Skin of body (tissue), 2 donors: ENCODE measurements around the gene DOK6. TPM values are rescaled to one million over a fixed set of nuclear protein-coding genes. Genes with fewer than 3 reads are reported as not detected.
"Not testable (repeated sequence)": the region's sequence is repeated elsewhere in the genome, so short reads cannot be mapped to it uniquely, and the experiment has no call there.

Source experiments
- DNase-seq: peaks from one replicate; lab custom pipeline; 2025; lab: John Stamatoyannopoulos, UW
- total RNA-seq: library from RNA; depleted of rRNA; stranded (reverse); fragments of >200 nt; gene quantifications from one replicate; pipeline ENCODE4 v1.2.3, GENCODE V29; 2014

Gene DOK6
- total RNA-seq, result 7.0 TPM

DNA sequence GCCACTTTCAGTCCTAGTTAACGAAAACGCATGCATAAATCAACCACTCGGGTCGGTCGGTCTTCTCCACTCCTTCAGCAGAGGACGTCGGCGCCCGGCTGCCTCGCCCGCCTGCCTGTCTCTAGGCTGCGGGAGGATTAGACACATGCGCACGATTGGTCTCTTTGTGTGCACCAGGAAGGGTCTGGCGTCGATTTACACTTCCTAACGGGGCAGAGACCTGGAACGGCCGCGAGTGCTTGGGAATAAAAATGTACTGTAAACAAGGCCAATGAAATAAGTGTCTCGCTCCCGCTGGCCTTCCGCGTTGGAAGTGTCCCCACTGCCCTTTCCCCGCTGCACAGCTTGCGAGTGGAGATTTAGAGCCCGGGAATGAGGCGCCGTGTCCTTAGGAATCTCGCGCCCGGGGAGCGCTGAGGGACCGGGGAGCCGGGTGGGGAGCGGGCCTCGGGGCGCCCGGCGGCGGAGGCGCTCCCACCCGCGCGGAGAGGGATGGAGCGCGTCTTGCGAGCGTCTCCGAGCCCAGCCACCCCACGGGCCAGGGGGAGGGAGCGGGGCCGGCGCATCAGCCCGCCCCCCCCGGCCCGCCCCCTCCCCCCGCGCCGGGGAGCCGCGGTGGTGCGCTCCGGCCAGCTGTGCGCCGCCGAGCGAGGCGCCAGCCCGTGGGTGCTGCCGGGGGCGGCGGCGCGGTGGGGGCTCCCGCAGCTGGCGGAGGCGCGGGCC, at the start of gene DOK6:
DOK6 (plus strand) TSS at position 636 of the 723 bp plus-strand sequence.
- peak; percentile 48 for DNase-seq

DNA sequence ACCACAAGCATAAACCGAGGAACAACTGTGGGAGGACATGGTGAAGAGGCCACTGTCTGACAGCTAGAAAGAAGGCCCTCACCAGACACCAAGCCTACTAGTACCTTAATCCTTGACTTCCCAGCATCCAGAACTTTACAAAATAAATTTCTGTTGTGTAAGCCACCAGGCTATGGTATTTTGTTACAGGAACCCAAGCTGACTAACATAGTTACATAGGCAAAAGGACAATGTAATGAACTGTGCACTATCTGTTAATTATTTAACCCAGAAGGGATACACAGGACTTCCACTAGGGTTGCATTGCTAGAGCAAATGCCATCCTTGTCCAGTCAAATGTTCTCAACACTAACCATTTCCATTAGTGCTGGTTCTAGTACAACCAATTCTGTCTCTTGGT, 47.7 kb upstream of the DOK6 start:
- no peak for DNase-seq

DNA sequence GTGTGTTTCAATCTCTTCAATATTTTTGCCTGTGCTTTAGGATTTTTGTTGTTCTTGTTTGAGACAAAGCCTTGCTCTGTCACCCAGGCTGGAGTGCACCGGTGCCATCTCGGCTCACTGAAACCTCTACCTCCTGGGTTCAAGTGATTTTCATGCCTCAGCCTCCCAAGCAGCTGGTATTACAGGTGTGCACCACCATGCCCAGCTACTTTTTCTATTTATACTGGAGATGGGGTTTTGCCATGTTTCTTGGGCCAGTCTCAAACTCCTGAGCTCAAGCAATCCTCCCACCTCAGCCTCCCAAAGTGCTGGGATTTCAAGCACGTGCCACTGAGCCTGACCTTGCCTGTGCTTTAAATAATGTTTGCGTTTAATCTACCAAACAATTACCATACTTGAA, 43.1 kb upstream of the DOK6 start:
- DNase-seq, result no peak

DNA sequence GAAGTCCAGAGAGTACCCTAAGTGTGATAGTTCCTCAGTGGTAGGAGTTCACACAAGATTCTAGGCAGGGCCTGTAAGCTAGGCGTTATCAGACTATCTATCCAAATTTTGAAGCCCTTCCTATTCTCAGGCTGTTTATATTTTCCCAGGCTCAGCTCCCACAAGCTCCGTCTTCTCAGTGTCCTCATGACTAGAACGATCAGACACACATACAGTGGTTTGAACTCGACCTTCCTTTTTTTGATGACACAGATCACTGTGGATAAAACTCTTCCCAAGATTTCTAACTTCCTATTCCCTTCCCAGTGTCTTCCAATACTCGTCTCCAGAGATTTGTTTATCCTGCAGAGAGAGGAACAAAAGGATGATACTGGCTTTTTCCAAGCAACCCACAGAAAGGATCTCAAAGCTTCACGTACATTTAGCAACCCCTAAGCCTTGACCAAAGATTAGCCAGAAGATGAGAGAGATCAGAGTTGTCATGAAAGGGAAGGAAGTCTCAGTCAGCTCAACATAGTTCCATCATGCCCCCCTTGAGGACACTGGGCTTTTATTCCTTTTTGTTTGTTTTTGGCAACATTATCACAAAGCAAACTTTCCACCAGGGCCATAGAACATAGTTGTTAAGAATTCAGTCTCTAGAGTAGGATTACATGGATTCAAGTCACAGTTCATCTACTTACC, 42.3 kb upstream of the DOK6 start:
- DNase-seq, result no peak

DNA sequence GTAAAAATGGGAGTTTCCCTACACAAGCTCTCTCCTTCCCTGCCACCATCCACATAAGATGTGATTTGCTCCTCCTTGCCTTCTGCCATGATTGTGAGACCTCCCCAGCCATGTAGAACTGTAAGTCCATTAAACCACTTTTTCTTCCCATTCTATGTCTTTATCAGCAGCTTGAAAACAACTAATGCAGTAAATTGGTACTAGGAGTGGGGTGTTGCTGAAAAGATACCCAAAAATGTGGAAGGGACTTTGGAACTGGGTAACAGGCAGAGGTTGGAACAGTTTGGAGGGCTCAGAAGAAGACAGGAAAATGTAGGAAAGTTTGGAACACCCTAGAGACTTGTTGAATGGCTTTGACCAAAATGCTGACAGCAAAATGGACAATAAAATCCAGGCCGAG, 40.9 kb upstream of the DOK6 start:
- DNase-seq, result not testable (repeated sequence)

DNA sequence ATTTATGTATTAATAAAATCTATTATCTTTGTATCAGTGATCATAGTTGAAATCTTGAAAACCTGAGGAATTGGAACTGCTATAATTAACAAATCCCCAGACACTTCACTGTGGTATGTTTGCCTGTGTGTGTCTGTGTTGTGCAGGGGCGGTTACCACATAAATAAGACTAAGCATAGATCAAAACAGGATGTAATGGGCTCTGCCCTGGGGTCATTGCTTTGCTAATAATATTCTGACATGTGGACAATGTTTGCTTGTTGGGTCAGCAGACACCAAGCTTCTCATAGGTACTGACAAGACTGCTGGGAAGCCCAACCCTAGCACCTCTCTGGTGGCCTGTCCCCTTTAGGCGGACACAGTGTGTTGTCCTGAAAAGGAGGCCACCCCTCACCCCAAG, 35.8 kb upstream of the DOK6 start:
- DNase-seq, result no peak

DNA sequence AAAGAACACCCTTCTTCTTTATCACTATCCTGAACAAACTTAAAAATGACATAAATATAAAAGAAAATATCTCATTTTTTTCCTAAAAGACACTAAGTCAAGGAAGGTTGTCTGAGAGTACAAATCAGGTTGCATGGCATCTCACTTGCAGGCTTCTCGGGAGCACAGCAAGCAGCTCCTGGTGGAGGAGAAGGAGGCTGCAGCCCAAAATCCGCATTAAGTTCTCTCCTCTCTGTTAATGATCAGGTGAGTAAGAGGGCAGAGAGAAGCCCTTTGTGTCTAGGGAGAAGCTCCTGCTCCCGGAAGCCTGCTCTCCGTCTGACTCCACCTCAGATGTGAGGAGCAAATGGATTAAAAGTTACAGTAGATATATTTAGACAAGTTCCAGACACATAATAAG, 35.0 kb upstream of the DOK6 start:
- DNase-seq, result no peak

DNA sequence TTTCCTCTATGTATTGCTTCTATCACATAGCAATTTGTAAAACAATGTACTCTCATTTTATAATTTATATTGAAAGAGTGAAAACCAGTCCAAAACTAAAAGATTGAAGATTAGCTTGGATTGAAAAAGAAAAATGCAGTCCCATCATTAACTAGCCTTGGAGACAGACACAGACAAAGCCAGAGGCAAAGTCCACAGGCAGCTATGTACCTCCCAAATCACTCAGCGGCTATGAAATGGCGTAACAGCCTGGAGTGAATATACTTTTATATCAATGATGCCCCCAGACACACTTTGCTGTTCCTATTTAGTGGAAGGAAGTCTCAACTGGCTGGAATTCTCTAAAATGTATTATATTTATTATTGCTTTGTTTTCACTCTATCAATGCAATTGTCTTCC, 33.6 kb upstream of the DOK6 start:
- no peak for DNase-seq

DNA sequence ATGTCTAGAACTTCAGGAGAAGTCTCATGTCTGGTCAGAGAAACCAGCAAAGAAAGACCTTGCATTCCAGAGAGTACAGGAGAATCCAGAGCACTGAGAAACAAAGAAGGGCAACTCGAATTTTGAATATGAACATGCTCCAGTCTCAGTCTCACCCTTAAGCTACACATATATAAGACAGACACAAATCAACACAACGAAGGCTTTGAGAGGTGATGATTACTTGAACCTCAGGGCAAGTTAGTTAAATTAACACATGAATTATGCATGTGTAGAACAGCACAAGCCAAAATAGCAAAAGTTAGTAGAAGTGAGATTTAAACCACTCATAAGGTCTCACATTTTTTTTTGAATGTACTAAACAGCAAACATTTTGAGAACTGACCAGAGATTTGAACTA, 29.0 kb upstream of the DOK6 start:
- DNase-seq, result no peak

DNA sequence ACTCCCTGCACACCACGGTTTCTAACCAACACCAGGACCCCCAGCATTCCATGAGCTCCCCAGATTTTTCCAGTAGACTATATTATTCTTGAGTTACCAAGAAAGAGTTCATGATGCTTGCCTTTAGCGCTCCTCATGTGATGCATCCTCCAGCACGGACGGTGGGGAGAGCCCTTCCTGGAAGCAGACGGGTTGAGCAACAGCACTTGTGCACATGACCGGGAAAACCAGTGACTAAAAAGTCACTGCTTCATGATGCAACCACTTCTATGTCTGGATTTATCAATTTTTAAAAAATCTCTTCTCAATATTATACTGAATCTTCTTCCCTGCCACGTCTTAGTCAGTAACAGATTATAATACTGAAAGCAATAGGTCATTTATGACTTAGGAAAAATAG, 20.4 kb upstream of the DOK6 start:
- no peak for DNase-seq

DNA sequence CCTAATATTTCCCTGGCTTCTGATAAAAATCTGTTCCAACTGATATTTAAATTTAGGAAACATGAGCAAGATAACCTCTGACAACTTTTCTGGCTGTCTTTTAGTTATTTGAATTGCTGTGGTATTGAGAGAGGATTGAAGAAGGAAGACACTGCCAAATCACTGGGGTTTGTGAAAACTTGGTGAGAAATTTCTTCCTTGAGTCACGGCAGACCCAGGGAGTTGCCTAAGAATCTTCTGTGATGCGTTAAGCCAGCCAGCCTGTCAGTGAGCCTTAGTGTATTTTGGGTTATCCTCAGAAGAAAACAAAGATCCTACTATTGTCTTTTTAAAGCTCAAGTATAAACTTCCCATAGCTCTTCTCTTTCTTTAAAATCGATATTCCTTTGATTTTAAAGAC, 17.5 kb upstream of the DOK6 start:
- no peak for DNase-seq

DNA sequence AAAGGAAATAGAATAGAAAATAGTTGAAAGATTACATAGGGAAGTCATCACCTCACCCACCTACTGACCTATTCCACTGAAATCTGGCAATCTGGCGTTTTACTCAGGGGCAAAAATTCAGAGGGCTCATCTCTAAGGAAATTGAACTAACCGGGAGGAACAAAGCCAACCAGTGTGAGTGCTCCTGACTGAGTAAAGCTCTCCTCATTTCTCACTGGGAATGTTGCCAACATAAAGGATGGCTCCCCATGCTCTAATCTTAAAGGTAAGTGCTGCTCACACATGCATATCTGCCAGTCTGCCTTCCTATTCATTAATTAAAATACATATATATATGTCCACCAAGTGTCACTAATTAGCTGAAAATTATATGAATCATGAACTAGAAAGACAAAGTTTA, 13.5 kb upstream of the DOK6 start:
- DNase-seq, result no peak

DNA sequence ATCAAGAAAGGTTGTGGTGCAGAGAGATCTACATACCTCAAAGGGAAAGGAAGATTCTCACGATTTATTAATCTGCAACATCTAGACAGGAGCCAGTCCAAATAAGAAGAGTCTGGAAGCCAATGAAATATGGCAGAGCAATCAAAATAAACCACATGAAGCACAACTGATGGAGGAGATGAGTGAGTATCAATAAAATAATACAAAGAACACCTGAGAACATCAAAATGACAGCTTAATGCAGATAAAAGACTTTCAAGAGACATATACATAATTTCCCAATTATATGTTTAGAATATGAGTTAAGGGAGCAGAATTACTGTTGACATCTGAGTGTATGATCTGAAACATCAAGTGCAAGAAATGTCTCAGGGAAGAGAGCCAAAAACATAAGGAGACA, 12.5 kb upstream of the DOK6 start:
- no peak for DNase-seq

DNA sequence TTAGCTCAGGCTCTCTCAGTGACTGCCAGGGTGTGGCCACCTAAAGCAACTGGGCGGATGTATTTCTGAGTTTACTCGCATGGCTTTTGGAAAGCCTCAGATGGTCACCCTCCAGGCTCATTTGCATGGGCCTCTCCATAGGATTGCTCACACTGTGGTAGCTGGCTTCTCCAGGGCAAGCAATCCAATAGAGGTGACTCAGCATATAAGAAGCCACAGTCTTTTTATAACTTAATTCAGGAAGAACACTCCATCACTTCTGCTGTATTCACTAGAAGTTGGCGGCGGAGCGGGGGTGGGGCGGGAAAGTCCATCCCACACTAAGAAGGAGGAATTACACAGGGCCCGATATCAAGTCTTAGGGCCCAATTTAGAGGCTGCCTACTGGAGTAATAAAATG, 3.6 kb upstream of the DOK6 start:
- DNase-seq, result no peak

DNA sequence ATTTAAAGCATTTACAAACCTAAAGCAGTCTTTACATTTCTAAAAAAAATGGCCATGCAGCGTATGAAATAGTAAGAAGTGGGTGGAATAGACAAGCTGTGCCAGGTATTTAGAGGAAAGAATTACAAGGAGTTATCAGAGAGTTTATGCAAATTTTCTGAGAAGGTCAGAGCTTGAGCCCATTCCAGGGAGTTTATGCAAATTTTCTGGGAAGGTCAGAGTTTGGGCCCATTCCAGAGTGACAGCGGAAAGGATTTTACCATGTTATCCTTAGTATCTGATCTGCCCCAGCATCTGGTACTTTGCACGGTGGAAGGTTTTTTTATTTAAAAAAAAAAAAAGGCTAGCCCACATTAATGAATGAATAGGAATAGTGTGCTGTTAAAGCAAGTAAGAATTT, 1.4 kb upstream of the DOK6 start:
- DNase-seq, result no peak

DNA sequence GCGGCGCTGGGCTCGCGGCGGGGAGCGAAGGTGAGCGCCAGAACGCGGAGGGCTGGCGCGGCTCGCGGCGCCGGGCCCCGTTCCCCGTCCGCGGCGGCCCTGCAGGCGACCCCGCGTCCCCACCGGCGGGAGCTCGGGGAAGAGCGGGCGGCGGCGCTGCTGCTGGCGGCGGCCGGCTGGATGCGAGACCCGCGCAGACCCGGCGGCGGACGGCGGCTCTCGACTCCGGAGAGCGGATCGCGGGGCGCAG, 213 bp downstream of the DOK6 start:
- DNase-seq, result no peak

DNA sequence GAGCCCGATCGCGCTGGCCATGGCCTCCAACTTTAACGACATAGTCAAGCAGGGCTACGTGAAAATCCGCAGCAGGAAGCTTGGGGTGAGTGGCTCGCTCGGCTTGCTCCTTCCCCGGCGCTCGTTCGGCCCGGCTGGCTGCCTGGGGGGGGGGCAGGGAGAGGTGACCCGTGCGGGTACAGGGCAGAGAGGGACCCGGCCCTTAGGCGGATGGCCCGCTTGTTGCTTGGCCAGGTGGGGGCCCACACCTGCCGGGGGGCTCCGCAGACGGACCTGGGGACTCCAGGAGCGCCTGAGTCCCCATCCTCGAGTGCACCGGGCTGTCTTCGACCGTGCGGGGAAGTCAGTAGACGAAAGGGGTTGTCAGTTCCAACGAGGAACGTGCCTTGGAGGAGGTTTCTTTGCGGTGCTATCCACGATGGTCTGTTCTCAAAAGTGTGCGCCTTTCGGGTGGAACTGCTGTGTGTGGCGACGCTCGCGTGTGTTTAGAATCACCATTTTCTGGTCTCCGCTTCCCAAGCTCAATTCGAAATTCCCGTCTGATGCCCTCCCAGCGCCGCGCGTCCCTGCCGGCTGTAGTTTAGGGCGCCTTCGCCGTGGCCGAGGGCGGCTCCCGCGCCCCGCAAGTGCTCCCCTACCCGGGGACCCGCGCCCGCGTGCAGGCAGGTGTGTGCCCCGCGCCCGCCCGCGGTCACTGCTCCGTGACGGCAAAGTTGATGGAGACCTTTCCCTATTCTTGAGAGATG, 711 bp downstream of the DOK6 start:
- no peak for DNase-seq

DNA sequence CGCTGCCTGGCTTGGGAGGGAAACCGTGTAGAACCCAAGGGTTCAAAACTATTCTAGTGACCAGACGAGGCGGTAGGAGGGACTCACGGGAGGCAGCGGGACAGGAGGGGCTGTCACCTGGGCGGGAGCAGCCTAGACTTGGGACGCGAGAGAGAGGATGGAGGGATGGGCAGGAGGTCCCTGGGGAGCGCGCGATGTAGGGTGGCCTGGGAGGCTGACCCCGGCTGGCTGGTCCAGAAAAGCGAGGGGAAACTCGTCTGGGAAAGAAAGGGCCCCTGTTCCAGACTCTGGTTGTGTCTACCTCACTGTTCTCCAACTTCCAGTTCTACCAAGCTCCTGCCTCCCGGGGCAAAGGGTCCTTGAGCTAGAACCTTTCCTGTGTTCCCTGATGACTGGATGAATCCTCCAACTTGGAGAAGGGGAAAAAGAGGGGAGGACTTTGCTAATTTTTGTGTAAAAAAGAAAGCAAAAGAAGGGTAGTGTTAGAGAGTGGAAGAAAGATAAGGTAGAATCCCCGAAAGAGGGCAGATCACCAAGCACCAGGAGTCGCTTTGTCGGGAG, 1.4 kb downstream of the DOK6 start:
- DNase-seq, result no peak

DNA sequence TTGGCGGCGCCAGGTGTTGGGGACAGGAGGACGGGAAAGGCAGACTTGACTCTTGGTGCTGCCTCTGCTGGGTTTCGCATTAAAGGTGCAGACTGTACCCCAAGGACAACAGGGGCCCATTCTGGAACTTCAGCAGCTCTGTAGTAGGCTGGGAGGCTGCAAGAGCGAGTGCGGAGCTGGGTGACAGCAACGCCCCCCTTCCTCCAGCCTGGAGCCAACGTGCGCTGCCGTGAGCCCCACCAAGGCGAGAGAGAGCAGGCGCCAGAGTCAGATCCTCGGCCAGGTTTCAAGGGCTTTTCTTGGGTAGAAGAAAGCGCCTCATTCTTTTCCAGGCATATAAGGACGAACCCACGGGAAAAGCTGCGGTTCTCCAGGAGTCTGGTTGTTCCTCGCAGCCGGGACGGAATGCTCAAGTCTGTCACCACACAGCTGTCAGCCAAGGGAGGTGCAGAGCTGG, 1.9 kb downstream of the DOK6 start:
- DNase-seq, result no peak

DNA sequence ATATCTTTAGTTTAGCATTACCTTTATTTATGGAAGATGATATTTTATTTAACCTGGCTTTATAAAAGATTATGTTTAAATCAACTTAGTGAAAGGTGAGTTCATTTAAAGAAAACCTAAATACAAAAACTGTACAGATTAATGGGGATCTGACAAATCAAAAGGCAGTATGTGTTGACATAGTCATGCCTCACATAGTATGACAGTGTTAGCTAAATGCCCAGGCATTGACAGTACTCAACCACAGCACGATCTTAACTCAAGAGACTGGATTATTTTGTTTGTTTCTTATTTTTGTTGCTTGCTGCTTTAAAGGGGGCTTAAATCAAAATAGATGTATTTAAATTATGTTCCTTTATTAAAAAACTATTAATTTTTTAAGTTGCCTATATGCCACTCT, 7.8 kb downstream of the DOK6 start:
- no peak for DNase-seq

DNA sequence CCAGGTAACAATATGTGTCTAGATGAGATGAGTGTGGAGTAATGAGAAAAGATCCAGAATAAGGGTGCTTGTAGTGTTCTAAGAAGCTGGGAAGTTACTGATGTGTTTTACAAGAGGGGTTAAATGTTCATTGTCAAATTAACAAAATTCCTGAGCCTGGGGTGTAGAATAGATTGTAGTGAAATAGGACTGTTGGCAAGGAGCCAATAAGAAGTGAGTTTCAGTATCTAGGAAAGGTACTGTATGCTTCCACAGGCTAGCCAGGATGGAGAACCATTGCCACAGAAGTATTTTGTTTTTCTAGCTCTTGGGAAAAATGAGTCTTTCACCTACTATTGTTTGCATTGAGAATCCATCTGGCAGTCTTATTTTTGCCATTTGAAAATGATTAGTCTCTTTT, 10.5 kb downstream of the DOK6 start:
- DNase-seq, result no peak

DNA sequence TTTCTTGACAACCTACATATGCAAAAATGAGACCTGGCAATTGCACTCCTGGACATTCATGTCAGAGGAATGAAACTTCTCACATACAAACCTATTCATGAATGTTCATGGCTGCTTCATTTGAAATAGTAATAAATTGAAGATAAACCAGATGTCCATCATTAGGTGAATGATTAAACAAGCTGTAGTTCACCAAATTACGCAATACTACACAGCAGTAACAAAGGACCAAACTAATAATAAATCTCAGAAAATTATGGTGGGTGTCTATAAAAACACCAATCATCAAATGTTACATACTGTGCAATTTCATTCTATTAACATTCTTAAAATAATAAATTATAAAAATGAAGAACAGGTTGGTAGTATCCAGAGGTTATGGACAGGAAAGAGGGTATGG, 13.5 kb downstream of the DOK6 start:
- DNase-seq, result no peak

DNA sequence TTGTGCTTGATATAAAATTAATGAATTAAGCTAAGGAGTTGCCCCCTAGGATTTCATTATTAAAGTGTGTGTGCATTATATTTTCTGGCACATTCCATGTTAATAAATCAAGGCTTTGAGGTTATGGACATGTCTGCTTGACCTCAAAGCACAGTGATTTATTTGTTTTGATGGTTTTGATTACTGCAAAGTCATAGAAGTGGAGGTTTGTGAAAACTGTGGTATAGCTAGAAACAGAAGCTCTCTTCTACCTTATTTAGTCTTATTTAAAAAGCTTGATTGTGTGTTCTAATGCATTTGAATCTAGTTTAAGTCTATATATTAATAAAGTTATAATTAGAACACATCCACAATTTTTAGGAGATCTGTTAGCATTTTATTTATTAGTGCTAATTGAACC, 32.2 kb downstream of the DOK6 start:
- no peak for DNase-seq
